ENCODE data around the gene SAMD11.

DNA sequence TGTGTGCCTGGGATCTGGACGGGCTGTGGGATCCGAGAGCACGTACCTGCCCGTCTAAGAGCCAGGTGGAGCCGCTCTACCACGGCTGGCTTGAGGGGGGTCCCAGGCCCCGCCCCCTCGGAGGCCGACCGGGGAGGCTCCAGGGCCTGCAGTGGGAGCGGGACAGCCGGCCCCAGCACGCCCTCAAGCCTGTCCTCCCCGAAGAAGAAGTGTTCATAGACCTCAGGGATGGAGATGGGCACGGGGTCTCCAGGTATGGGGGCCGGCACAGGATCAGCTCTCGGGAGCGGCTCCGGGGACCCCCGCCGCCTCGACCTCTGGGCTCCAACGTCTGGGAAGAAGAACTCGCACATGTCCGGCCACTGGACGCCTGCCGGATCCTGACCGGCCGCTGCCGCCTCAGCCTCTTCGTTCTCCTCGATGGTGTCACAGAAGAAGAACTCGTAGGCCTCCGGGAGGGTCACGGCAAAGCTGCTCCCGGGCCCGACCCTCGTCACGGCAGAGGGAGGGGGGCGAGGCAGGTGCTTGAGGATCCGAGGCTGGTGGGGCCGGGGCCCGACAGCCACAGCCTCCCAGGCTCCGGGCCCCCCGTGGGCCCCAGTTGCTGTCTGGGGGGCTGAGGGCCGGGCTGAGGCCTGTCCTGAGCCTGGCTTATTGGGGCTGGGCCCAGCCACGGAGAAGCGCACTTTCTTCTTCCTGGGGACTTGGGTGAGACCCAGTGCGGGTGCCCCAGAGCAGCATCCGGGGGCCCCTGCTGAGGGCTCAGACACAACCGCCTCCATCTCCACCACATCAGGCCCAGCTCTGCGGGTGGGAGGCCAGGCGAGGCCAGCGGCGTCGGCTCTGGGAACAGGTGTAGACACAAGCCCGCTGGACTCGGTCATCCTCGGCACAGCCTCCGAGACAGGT is 55.4 kb downstream of the SAMD11 start:
- TF ChIP-seq, protein P1, sequence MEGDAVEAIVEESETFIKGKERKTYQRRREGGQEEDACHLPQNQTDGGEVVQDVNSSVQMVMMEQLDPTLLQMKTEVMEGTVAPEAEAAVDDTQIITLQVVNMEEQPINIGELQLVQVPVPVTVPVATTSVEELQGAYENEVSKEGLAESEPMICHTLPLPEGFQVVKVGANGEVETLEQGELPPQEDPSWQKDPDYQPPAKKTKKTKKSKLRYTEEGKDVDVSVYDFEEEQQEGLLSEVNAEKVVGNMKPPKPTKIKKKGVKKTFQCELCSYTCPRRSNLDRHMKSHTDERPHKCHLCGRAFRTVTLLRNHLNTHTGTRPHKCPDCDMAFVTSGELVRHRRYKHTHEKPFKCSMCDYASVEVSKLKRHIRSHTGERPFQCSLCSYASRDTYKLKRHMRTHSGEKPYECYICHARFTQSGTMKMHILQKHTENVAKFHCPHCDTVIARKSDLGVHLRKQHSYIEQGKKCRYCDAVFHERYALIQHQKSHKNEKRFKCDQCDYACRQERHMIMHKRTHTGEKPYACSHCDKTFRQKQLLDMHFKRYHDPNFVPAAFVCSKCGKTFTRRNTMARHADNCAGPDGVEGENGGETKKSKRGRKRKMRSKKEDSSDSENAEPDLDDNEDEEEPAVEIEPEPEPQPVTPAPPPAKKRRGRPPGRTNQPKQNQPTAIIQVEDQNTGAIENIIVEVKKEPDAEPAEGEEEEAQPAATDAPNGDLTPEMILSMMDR (IDR thresholded peaks at IDR 0.05): no peak
- TF ChIP-seq POLR2A (IDR thresholded peaks at IDR 0.05): no peak
- TF ChIP-seq EP300 (IDR thresholded peaks at IDR 0.05): no peak
